ENCODE data around the gene EML6.

- no peak for TF ChIP-seq CTCF (optimal IDR thresholded peaks at IDR 0.05 in 1 of 3, IDR thresholded peaks at IDR 0.05 in 1 of 3, conservative IDR thresholded peaks at IDR 0.05 in 1 of 3; ENCODE audit: extremely low read depth in 1 of 3, insufficient read depth in 2 of 3, low read length in 3 of 3)
- TF ChIP-seq EZH2 (IDR thresholded peaks at IDR 0.05; ENCODE audit: low read length): no peak
Measured at GRCh38 chr2:54872780-54873179, 149.3 kb downstream of the EML6 start.

Measured in keratinocyte (primary cell).